AG04449 (cell line): ENCODE results near the gene CTNNA3.

ENCODE experiments used
- CTCF ChIA-PET: fragments of 350-600 bp; formaldehyde crosslinking; extraction: SDS; loops from one replicate; lab custom pipeline; 2021; ENCODE audit warnings: antibody characterized with exemption; lab: Yijun Ruan, JAX
- POLR2A ChIA-PET: fragments of 400-600, 350-600 bp; formaldehyde crosslinking; extraction: SDS; loops from one replicate; lab custom pipeline; 2020; ENCODE audit warnings: antibody characterized with exemption, inconsistent platforms; lab: Yijun Ruan, JAX
- DNase-seq: peaks from one replicate; pipeline ENCODE4 v3.0.0-alpha.2; 2010; ENCODE audit warnings: low read depth, low spot score
- H3K4me3 ChIP-seq: 2 replicates; pipeline ENCODE4 v1.5.1; 2011; ENCODE audit warnings: low read depth, mild to moderate bottlenecking, control low read depth, low read length
- CTCF ChIP-seq: IDR thresholded peaks from one replicate; pipeline ENCODE4 v1.5.1; 2011; ENCODE audit warnings: mild to moderate bottlenecking, moderate library complexity, low read length, control low read depth, inconsistent platforms; ENCODE audit not compliant: insufficient read depth; ENCODE audit errors: missing control alignments

CTNNA3 gene

GRCh38 chr10:67115972-67116371 lies 580.0 kb downstream of the CTNNA3 start:
- ChIA-PET CTCF (no interaction called here), POLR2A (no interaction called here)
- H3K4me3 ChIP-seq, result no peak overlapping the region
- TF ChIP-seq CTCF, result no peak
- no peak for DNase-seq

GRCh38 chr10:67114945-67115344 lies 581.0 kb downstream of the CTNNA3 start:
- ChIA-PET POLR2A (no interaction called here), CTCF (no interaction called here)
- H3K4me3 ChIP-seq, result no peak overlapping the region
- TF ChIP-seq CTCF, result no peak
- no peak for DNase-seq

GRCh38 chr10:67112765-67113164 lies 583.2 kb downstream of the CTNNA3 start:
- ChIA-PET CTCF (interaction anchor here (0.6 kb wide), 1 partner anchor 311 kb away, joined by 3 read pairs; no protein-coding TSS in a partner anchor), POLR2A (no interaction called here)
- no peak for DNase-seq
- no peak for TF ChIP-seq CTCF
- H3K4me3 ChIP-seq, result no peak overlapping the region

- no peak for TF ChIP-seq CTCF
Observed at GRCh38 chr10:67110286-67110685, 585.7 kb downstream of the CTNNA3 start.

GRCh38 chr10:67107670-67108069 lies 588.3 kb downstream of the CTNNA3 start:
- ChIA-PET POLR2A (no interaction called here), CTCF (no interaction called here)
- no peak overlapping the region for H3K4me3 ChIP-seq
- no peak for TF ChIP-seq CTCF
- DNase-seq, result no peak

More at GRCh38 chr10:67110286-67110685, 585.7 kb downstream of the CTNNA3 start:
- ChIA-PET POLR2A (no interaction called here), CTCF (no interaction called here)
- no peak for DNase-seq
- H3K4me3 ChIP-seq, result no peak overlapping the region

- ChIA-PET POLR2A (no interaction called here), CTCF (no interaction called here)
- DNase-seq, result no peak
- H3K4me3 ChIP-seq, result no peak overlapping the region
- no peak for TF ChIP-seq CTCF
Observed at GRCh38 chr10:67100951-67101350, 595.0 kb downstream of the CTNNA3 start.
